ENCODE results near the gene PDZD4. TPM values are rescaled to one million over a fixed set of nuclear protein-coding genes. Genes with fewer than 3 reads are reported as not detected.

PDZD4 gene
- total and polyA plus RNA-seq, 10 of the 15 experiments (the other 5 are each of a cell fraction or from before 2014, with no cell fraction given) = 0.01 to 0.15 (median 0.04) TPM; not detected in 6

DNA sequence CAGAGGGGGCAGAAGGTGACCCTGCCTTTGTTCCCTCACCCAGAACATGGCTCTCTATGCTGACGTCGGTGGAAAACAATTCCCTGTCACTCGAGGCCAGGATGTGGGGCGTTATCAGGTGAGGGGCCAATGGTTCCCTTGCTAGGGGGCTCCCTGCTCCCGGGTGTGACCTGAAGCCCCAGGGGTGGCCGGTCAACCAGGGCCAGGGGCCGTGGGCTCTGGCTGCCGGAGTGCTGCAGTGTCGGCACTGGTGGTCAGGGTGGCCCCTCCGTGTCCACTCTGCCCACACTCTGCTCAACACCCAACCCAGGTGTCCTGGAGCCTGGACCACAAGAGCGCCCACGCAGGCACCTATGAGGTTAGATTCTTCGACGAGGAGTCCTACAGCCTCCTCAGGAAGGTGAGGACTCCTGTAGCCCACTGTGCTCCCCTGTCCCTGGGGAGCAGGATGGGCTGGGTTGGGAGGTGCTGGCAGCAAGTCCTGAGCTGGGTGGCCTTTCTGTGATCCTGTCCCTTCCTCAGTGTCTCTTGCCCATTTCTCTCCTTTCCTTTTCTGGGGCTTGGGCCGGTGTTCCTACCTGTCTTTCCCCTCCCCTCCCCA is 32.8 kb downstream of the PDZD4 start:
- FAIRE-seq (no peak), DNase-seq (ENCODE audit: low read depth, low spot score) (no peak), ATAC-seq (no peak)
- no peak overlapping the region for H3K27ac ChIP-seq (ENCODE audit: control insufficient read depth, insufficient read depth)
- in situ Hi-C loops (cut with MboI) (no loop called here), intact Hi-C loops (cut with micrococcal nuclease; ENCODE audit: unreplicated experiment) (no loop called here)
- H3K4me3 ChIP-seq = no peak overlapping the region
- no peaks in the 10 kb centered on the region for H3K27me3 ChIP-seq (replicated peaks in 1 of 2; ENCODE audit: control insufficient read depth in 2 of 2, insufficient read depth in 2 of 2, low read length in 1 of 2)
- SMC1A ChIA-PET (ENCODE audit: uncharacterized antibody, unreplicated experiment) = no interaction called here
- RAD21 ChIA-PET (ENCODE audit: unreplicated experiment) = interaction anchor here (0.6 kb wide), 1 partner anchor 531 kb away, joined by 3 read pairs; no protein-coding TSS in a partner anchor
- H3K4me2 ChIP-seq (ENCODE audit: control insufficient read depth, insufficient read depth) = no peak overlapping the region
- H3K4me1 ChIP-seq (ENCODE audit: control insufficient read depth, insufficient read depth, low read length) = peaks cover 4% of the 10 kb centered on the region; the same call in 1 of the 2 replicates
- peaks cover 0 to 1% of the 10 kb centered on the region in 2 experiments; a peak in 2 of 4 replicates for H3K36me3 ChIP-seq (ENCODE audit: control insufficient read depth in 2 of 2, insufficient read depth in 2 of 2, low read length in 1 of 2)
- POLR2A ChIA-PET = no interaction called here
- CTCF ChIA-PET = no interaction called here
- WGBS (ENCODE audit: insufficient coverage, insufficient replicate concordance, low lambda C conversion rate, missing lambda C conversion rate) = 78% methylated on average over 14 of the region's 15 CpGs
- BruUV-seq (replicated peaks) = no TSS peak
- no peak overlapping the region for H3K9ac ChIP-seq (ENCODE audit: control insufficient read depth, insufficient read depth, low read length)
- H3K79me2 ChIP-seq (ENCODE audit: control insufficient read depth, insufficient read depth, low read length) = peaks cover 34% of the 10 kb centered on the region
- H3K9me3 ChIP-seq (replicated peaks; ENCODE audit: control insufficient read depth, insufficient read depth, low read length) = no peaks in the 10 kb centered on the region; the same call in 2 of the 3 replicates
- no peaks in the 10 kb centered on the region; the same call in 1 of the 2 replicates for H4K20me1 ChIP-seq (ENCODE audit: control insufficient read depth, insufficient read depth)
- H2AFZ ChIP-seq (ENCODE audit: control insufficient read depth, low read depth, low read length) = no peak overlapping the region
- TF ChIP-seq MEF2B (IDR thresholded peaks at IDR 0.05; ENCODE audit: partially characterized antibody, poor library complexity, severe bottlenecking) = no peak
- TF ChIP-seq SUPT20H (IDR thresholded peaks at IDR 0.05; ENCODE audit: borderline replicate concordance, control insufficient read depth, low read depth, low read length) = no peak
- no peak for TF ChIP-seq CREM (IDR thresholded peaks at IDR 0.05; ENCODE audit: low read depth)
- no peak for TF ChIP-seq EED (IDR thresholded peaks at IDR 0.05; ENCODE audit: low read depth)
- TF ChIP-seq SREBF2 (IDR thresholded peaks at IDR 0.05; ENCODE audit: low read length) = no peak
- TF ChIP-seq SRF (IDR thresholded peaks at IDR 0.05; ENCODE audit: low read depth in 2 of 2, low read length in 2 of 2) = no peak
- TF ChIP-seq TBL1XR1 (IDR thresholded peaks at IDR 0.05; ENCODE audit: low read depth, low read length) = no peak
- no peak for TF ChIP-seq NR2C1 (IDR thresholded peaks at IDR 0.05)

All from GM12878 (cell line).